ENCODE measurements around the gene CCSER2. TPM values are rescaled to one million over a fixed set of nuclear protein-coding genes. Genes with fewer than 3 reads are reported as not detected.
"Not testable (repeated sequence)": the region's sequence is repeated elsewhere in the genome, so short reads cannot be mapped to it uniquely, and the experiment has no call there.

CCSER2 gene
- polyA plus RNA-seq, 2 of the 4 experiments (the other 2 are of a cell fraction) = 9.2 to 28.2 TPM

- TF ChIP-seq, protein P1, sequence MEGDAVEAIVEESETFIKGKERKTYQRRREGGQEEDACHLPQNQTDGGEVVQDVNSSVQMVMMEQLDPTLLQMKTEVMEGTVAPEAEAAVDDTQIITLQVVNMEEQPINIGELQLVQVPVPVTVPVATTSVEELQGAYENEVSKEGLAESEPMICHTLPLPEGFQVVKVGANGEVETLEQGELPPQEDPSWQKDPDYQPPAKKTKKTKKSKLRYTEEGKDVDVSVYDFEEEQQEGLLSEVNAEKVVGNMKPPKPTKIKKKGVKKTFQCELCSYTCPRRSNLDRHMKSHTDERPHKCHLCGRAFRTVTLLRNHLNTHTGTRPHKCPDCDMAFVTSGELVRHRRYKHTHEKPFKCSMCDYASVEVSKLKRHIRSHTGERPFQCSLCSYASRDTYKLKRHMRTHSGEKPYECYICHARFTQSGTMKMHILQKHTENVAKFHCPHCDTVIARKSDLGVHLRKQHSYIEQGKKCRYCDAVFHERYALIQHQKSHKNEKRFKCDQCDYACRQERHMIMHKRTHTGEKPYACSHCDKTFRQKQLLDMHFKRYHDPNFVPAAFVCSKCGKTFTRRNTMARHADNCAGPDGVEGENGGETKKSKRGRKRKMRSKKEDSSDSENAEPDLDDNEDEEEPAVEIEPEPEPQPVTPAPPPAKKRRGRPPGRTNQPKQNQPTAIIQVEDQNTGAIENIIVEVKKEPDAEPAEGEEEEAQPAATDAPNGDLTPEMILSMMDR (IDR thresholded peaks at IDR 0.05) = no peak; the same call in 1 of the 3 replicates
- TF ChIP-seq EHF (CRISPR knock-in tag; IDR thresholded peaks at IDR 0.05) = no peak
- no peak for TF ChIP-seq PBX3 (IDR thresholded peaks at IDR 0.05)
- TF ChIP-seq, protein P2, sequence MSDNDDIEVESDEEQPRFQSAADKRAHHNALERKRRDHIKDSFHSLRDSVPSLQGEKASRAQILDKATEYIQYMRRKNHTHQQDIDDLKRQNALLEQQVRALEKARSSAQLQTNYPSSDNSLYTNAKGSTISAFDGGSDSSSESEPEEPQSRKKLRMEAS (IDR thresholded peaks at IDR 0.05) = 0 out of 2 replicates have a peak, but pooled peaks have one; percentile 8
- TF ChIP-seq, protein P3, sequence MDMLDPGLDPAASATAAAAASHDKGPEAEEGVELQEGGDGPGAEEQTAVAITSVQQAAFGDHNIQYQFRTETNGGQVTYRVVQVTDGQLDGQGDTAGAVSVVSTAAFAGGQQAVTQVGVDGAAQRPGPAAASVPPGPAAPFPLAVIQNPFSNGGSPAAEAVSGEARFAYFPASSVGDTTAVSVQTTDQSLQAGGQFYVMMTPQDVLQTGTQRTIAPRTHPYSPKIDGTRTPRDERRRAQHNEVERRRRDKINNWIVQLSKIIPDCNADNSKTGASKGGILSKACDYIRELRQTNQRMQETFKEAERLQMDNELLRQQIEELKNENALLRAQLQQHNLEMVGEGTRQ (IDR thresholded peaks at IDR 0.05) = no peak
- TF ChIP-seq NR3C1 (IDR thresholded peaks at IDR 0.05) = no peak
- TF ChIP-seq MYC (IDR thresholded peaks at IDR 0.05; ENCODE audit: borderline replicate concordance, low read length) = 0 out of 2 replicates have a peak, but pooled peaks have one; percentile 17
- no peak for TF ChIP-seq ESRRA (IDR thresholded peaks at IDR 0.05; ENCODE audit: borderline replicate concordance, low read length)
- TF ChIP-seq RNF2 (IDR thresholded peaks at IDR 0.05; ENCODE audit: borderline replicate concordance, low read depth) = no peak
- no peak for TF ChIP-seq RCOR1 (IDR thresholded peaks at IDR 0.05; ENCODE audit: low read depth, low read length)
- no peak for TF ChIP-seq RARB (CRISPR knock-in tag; IDR thresholded peaks at IDR 0.05)
- TF ChIP-seq POLR2AphosphoS2 (conservative IDR thresholded peaks at IDR 0.05; ENCODE audit: low read length) = no peak
- no peak for TF ChIP-seq HMGXB4 (CRISPR knock-in tag; IDR thresholded peaks at IDR 0.05; ENCODE audit: borderline replicate concordance)
- peak in 1 of 2 experiments; percentile 79; a peak in 2 of 5 replicates for TF ChIP-seq JUN (IDR thresholded peaks at IDR 0.05)
Observed at GRCh38 chr10:84328418-84329195, at the start of gene CCSER2 (continued).

DNA sequence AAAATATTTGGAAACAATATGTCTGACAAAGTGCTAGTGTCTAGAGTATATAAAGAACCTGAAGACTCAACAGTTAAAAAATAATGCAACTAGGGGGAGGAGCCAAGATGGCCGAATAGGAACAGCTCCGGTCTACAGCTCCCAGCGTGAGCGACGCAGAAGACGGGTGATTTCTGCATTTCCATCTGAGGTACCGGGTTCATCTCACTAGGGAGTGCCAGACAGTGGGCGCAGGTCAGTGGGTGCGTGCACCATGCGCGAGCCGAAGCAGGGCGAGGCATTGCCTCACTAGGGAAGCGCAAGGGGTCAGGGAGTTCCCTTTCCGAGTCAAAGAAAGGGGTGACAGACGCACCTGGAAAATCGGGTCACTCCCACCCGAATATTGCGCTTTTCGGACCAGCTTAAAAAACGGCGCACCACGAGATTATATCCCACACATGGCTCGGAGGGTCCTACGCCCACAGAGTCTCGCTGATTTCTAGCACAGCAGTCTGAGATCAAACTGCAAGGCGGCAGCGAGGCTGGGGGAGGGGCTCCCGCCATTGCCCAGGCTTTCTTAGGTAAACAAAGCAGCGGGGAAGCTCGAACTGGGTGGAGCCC, 48.4 kb upstream of the CCSER2 start:
- peak overlapping the region; percentile 53 for H3K4me3 ChIP-seq
- peak overlapping the region; percentile 58 for H3K4me2 ChIP-seq
- ChIA-PET CTCF (interaction anchor here (0.6 to 1.9 kb wide), 2 partner anchors 16 to 23 kb away, joined by 3 to 10 read pairs; no protein-coding TSS in a partner anchor), POLR2A (interaction anchor here (1.0 kb wide), 1 partner anchor 10 kb away, joined by 3 read pairs; no protein-coding TSS in a partner anchor)
- DNase-seq (ENCODE audit: low read depth in 1 of 2, low spot score in 1 of 2) (peak; percentile 16 to 30), ATAC-seq (peak; percentile 85 to 89)
- H3K27ac ChIP-seq = peak overlapping the region; percentile 17 to 70; a peak in 4 of 6 replicates
- not testable (repeated sequence) for H3K4me1 ChIP-seq, H3K9me3 ChIP-seq, FAIRE-seq
- WGBS (ENCODE audit: missing lambda C conversion rate) = 0% methylated on average over 20 of the region's 31 CpGs

GRCh38 chr10:84286695-84287094, 41.7 kb upstream of the CCSER2 start:
- TF ChIP-seq, protein P4, sequence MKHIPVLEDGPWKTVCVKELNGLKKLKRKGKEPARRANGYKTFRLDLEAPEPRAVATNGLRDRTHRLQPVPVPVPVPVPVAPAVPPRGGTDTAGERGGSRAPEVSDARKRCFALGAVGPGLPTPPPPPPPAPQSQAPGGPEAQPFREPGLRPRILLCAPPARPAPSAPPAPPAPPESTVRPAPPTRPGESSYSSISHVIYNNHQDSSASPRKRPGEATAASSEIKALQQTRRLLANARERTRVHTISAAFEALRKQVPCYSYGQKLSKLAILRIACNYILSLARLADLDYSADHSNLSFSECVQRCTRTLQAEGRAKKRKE (CRISPR knock-in tag; IDR thresholded peaks at IDR 0.05; ENCODE audit: low read depth) = no peak
- TF ChIP-seq BCL3 (IDR thresholded peaks at IDR 0.05) (no peak), POLR2AphosphoS2 (conservative IDR thresholded peaks at IDR 0.05; ENCODE audit: low read length) (no peak), KDM1A (IDR thresholded peaks at IDR 0.05; ENCODE audit: low read depth) (no peak), RNF2 (IDR thresholded peaks at IDR 0.05; ENCODE audit: borderline replicate concordance, low read depth) (no peak), FOSB (CRISPR knock-in tag; IDR thresholded peaks at IDR 0.05) (no peak)
- no peak overlapping the region for H3K4me2 ChIP-seq
- no peak for ATAC-seq
- no peaks in the 10 kb centered on the region for H3K4me1 ChIP-seq
- no peak for FAIRE-seq
- no peak overlapping the region for H3K27ac ChIP-seq
- CTCF ChIA-PET = interaction anchor here (0.9 kb wide), 1 partner anchor 30 kb away, joined by 3 read pairs; no protein-coding TSS in a partner anchor
- DNase-seq (ENCODE audit: low read depth in 1 of 2, low spot score in 1 of 2) = no peak
- 0 out of 3 replicates have a peak, but pooled peaks cover 5% of the 10 kb centered on the region for H3K9me3 ChIP-seq
- POLR2A ChIA-PET = no interaction called here
- no peak overlapping the region for H3K4me3 ChIP-seq

Data from A549 (cell line).